ENCODE results near the gene GSC.
"Not testable (repeated sequence)": the region's sequence is repeated elsewhere in the genome, so short reads cannot be mapped to it uniquely, and the experiment has no call there.

GSC gene

DNA sequence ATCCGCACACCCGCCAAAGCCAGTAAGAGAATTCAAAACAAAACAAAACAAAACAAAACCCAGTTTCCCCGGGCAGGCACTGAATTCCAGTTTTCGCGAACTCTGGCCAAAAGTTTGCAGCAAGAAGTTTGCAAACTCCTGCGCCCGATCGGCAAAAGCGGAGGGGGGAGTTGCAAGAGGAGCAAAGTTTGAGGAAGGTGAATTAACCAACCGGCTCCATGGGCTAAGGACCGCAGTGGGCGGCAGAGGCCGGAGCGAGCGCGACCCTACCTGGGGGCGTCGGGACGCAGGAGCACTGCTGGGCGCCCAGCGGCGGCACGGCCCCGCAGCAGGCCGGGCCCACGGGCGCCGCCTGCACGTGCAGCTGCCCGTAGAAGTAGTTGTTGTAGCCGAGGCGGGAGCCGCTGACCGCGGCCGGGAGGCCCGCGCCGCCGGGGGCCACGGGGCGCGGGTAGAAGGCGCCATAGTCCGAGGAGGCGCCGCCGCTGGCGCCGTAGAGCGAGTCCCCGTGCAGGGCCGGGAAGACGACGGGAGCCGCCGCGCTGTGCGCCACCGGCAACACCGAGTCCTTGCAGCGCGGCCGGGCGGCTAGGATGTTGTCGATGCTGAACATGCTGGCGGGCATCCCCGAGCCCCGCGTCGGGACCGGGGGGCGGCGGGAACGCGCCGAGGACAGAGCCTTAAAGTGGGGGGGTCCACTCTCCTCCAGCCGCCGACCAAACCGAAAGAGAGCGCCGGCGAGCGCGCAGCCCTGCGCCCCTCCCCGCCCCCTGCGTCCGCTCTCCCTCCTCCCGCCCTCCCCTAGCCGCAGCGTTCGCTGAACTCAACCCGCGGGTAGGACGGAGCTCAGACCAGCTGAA lies at the start of gene GSC:
TSS of gene GSC (minus strand) at position 723 of the 860 bp plus-strand sequence. CDS start at position 625, 98 bp downstream.
- no peak for DNase-seq

GRCh38 chr14:94819531-94819930 lies 49.6 kb upstream of the GSC start:
- DNase-seq, result no peak

DNA sequence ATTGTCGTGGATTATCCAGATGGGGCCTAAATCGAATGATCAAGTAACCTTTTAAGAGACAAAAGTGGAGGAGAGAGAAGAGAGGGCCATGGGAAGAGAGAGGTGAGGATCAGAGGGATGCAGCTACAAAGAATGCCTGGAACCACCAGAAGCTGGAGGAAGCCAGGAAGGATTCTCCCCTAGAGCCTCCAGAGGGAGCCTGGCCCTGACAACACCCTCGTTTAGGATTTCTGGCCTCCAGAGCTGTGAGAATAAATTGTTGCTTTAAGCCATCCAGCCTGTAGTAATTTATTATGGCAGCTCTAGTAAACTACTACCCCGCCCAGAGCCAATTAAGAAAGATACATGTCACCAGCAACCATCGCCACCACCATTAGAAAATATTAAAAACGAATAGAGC lies 46.2 kb upstream of the GSC start:
- no peak for DNase-seq

DNA sequence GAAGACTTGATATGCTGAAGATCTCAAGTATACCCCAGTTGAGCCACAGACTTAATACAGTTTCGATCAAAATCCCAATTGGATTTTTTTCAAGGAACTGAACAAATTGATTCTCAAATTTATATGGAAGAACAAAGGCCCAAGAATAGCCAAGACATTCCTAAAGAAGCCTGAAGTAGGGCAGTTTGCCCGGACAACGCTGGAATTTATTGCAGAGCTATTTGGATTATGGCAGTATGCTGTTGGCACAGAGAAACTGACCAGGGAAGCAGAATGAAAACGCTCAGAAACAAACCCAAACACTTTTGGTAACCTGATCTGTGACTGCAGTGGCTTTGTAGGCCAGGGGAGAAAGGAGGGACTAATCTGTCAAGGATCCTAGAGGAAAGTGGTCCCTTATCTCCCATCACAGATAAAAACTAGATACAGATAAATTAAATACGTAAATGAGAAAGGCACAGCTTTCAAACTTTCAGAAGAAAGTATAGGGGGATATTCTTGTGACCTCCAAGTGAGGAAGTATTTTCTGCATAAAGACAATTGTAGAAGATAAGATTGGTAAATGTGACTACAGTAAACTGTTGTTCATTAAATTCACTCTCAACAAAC lies 35.9 kb upstream of the GSC start:
- DNase-seq, result no peak

DNA sequence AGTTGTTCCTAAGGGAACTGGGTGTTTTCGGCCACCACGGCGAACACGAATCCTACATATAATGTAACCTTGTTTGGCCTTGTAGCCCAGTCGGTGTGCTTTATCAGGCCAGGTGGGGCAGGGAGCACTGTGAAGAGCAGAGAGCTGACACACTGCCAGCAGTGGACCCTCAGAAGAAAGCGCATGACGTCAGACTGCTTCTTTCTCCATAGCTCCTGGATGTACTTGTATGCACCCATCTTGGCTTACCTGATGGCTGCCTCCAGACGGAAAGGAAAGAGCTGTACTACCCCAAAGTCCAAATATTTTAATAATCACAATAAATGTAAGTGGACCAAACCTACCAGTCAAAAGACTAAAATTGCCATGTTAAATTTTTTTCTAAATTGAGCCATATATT lies 31.3 kb upstream of the GSC start:
- DNase-seq, result no peak

- DNase-seq, result not testable (repeated sequence)
Observed at GRCh38 chr14:94800764-94801163, 30.9 kb upstream of the GSC start.

DNA sequence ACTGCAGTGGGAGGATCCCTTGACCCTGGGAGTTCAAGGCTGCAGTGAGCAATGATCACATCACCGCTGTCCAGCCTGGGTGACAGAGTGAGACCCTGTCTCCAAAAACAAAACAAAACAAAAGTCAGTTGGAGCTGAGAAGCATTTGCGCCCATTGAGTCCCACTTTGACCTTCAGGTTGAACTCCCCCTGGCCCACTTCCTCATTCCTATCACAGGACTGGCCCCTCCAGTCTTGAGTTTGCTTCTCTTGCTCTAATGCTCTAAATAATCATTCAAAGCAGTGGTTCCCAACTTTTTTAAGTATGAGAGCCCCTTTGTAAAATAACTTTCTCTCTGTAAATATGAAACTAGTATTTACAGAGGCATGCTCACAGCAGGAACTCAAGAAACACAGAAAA lies 28.0 kb upstream of the GSC start:
- no peak for DNase-seq

GRCh38 chr14:94796278-94796677 lies 26.4 kb upstream of the GSC start:
- no peak for DNase-seq

DNA sequence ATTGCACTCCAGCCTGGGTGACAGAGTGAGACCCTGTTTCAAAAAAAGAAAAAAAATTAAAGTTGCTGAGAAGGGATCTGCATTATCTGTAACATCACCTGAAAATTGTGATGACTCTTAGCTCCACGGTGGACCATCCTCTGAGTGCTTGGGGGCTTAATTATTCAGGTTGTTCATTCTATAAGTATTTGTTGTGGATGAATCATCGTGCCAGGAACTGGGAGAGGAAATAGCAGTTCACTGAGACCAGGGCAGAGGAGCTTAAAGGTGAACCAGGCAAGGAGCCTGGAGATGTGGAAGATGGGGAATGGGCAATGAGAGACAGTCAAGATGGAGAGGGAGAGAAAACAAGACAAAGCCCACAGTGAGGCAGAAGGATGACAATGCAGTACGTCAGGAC lies 25.5 kb upstream of the GSC start:
- no peak for DNase-seq

GRCh38 chr14:94793901-94794300 lies 24.0 kb upstream of the GSC start:
- no peak for DNase-seq

DNA sequence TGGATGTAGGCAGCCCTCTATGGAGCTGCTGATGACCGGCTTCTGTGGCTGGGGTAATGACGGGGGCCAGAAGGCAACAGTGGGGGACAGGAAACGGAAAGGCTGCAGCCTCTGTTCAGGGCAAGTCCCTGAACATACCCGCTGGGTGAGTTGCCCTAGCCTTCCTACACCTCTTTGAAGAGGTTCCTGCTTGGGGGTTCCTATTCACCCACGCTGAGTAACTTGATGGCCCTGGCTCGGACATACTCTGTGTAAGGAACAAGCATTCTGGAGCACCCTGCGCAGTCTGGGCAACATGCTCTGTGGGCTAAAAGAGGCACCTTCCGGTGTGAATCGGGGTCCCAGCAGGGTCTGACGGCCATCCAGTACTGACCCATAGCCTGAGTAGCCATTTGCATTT lies 17.7 kb upstream of the GSC start:
- no peak for DNase-seq

GRCh38 chr14:94787092-94787491 lies 17.2 kb upstream of the GSC start:
- DNase-seq, result no peak

DNA sequence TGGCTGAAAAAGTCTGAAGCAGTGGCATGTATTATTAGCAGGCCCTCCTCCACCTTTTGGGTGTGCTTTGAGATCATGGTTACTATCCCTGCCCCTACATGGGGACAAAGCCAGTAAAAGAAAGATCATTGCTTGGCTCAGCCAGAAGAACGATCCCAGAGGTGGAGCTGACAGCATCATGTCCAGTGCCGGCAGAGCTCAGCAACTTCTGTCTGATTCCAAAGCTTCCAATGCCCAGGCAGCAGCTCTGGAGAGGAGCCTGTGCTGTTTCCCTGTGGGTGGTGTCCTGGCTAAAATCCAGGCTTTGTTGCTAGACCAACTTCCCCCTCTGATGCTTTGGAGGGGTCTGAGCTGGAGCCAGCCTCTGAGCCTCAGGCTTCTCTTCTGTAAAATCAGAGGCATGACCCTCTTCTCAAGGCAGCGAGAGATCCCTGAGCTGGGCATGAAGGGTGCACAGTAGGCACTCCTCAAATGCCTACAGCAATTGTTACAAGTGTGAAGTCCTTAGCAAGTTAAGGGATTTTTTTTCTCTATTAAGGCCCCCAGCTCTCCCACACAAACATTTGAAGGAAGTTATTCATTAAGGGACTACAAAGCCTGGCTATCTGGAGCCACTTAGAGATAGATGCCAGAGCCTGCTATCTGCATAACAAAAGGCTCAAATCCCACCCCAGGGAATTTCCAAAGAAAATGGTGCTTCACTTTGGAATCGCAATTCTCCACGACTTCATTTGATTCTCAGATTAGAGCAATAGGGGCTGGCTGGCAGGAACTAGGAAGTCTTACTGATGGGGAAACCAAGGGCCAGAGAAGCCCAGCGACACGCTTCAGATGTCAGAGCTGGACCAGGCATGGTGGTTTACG lies 10.9 kb upstream of the GSC start:
- DNase-seq, result no peak

DNA sequence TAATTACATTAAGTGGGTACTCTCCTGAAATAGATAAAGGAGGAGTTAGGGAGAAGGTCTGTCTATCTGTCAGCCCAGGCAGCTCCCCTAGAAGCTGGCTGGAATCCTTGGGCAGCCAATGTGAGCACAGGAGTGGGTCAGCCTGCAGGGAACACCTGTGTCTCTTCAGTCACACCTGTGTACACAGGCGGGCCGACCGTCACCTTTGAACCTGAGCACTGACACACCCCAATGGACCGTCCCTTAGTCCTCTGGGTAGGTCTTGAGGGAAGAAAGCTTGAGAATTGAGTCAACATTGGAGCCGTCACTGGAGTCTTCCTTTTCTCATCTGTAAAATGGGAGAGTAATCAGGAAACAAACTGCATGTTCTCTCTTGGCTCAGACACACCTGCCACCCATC lies 9.8 kb upstream of the GSC start:
- no peak for DNase-seq

DNA sequence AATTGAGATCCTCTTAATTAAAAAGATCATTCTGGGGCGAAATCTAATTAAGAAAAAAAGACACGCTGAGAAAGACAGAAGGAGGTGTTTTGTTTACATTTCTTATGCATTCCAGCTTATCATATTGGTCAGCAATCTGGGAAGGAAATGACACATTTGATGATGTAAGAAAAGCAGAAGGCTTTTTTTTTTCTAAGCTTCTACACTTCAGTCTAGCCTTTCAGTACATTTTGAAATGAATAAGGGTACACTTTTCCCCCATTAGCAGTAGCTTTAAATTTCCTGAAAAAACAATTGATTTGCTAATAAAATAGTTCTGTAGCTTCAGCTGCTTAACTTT lies 5.9 kb upstream of the GSC start:
- DNase-seq, result no peak

DNA sequence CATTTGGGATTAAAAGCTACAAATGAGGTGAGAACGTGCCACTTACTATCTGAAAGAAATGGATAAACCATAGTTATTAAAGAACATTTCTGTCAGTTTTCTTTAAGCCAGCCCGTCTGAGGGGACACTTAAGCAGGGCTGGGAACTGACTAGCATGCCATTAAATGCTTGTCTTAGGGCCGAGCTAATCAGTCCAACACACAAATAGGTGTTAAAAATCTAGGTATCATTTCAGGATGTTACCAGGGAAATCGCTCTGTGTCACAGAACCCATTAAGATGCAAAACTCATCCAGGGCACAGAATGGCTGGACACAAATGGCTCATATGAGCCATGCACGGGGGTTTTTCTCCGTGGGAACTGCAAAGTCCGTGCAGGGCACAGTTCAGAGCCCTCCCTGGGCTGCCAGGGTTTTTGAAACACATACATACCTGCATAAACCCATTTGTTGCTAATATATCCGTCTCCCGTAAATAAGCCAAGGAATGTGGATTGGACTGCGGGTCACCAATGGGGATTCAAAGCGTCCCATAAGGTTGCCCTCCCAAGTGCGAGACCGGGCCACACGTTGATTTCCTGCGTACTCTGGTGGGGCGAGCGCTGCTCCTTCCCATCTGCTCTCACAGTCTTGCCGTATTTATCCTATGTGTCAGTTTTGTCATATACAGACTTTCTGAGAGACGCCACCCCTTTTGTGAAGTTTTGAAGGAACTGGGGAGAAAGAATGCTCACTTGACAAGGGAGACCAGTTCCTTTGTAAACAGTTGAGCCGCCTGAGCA lies 5.4 kb upstream of the GSC start:
- DNase-seq, result no peak

GRCh38 chr14:94774344-94775090 lies 4.6 kb upstream of the GSC start:
- DNase-seq, result no peak

DNA sequence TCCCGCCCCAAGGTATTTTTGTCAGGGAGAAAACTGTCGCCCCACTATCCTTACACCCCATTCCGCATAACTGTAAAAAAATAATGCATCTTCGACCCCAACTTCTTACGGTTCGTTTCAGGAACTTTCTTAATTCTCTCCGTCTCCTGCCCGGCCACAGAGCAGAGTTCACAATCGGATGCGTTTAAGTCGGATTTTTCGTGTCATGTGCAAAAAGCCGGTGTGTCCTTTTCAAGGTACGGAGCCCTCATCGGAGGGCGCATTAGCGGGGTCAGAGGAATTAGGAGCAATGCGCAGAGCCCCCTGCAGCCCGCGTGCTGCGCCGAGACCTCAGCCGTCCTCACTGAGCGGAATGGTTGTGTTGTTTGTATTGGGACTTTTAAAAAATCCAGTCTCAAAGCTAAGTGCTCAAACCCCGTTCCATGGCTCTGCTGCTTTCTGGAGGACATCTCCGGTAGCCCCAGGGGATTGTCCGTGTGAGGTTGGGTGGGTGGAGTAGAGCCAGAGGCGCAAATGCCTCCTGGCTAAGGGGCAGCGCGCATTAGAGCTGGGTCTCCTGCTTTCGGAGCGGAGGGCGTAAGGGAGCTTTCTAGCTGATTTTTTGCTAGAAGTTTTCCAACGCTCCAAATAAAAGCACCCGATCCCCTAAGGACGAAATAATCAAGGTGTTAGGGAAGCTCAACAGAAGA lies 3.9 kb upstream of the GSC start:
- DNase-seq, result no peak

DNA sequence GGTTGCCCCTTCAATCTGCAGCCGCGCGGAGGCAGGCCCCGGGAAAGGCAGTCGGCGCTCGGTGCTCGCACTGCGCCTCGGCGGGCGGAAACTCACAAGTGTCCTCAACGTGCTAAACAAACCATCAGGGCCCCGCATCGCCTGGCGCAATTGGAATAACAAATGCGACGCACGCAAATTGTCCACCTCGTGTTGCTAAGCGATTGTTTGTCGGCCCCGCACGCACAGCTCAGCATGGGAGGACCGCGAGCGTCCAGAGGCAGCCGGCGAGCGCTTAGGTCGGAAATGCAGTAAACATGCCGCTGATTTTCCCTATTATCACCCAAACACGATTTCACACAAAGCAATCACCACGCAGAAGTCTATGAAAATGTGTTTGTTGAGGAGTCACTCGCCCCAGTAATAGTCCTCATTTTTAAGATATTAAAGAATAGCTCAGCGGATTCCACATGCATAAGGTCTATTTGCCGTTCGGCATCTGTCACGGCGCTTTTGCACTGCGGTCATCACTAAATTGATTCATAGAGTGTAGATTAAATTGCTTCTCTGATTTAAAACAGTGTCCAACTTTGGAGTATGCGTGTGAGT lies 3.2 kb upstream of the GSC start:
- no peak for DNase-seq

GRCh38 chr14:94772548-94772947 lies 2.6 kb upstream of the GSC start:
- no peak for DNase-seq

GRCh38 chr14:94771906-94772490 lies 2.1 kb upstream of the GSC start:
- no peak for DNase-seq
